HCT116 (cell line): ENCODE results near the gene ADCY2. TPM values are rescaled to one million over a fixed set of nuclear protein-coding genes. Genes with fewer than 3 reads are reported as not detected.

Experiments used
- ATAC-seq: fragments of 200-7000 bp; cut with Tn5 transposase; 2 replicates; pipeline ENCODE4 v1.9.1; 2020; ENCODE audit warnings: mild to moderate bottlenecking, moderate library complexity
- BruUV-seq: library from RNA; stranded (reverse); fragments of 400-500 nt; replicated peaks from 2 replicates; lab custom pipeline; 2021; lab: Mats Ljungman, UMichigan
- CTCF ChIA-PET: fragments of 300-600 bp; sonication (Branson Sonifier 250); formaldehyde crosslinking; loops from one replicate; lab custom pipeline; 2021; ENCODE audit warnings: antibody characterized with exemption; lab: Charles Lee
- POLR2A ChIA-PET: fragments of 300-600, 350-600 bp; sonication (Branson Sonifier 250); formaldehyde crosslinking; loops from one replicate; lab custom pipeline; 2021; ENCODE audit warnings: antibody characterized with exemption; lab: Charles Lee
- RAD21 ChIA-PET, 2 experiments: fragments of 300-600 bp; sonication (Branson Sonifier 250); formaldehyde crosslinking; loops; one replicate each; lab custom pipeline; 2023; ENCODE audit warnings: low total read pairs in 2 of 2; ENCODE audit not compliant: uncharacterized antibody in 2 of 2, unreplicated experiment in 2 of 2, low non-redundant PET in 1 of 2; lab: Charles Lee
- DNase-seq: peaks from one replicate; pipeline ENCODE4 v3.0.0-alpha.2; 2010; ENCODE audit warnings: low read depth, low spot score
- H2AFZ ChIP-seq: fragments of 200-600 bp; shearing (Covaris generic), sonication (generic); 2 replicates; pipeline ENCODE4 v1.6.1; 2017; ENCODE audit warnings: low read depth, mixed run types, mixed read lengths, antibody characterized with exemption, low read length; ENCODE audit not compliant: poor library complexity, severe bottlenecking
- H3K27ac ChIP-seq: 2 replicates; pipeline ENCODE4 v1.5.1; 2012; ENCODE audit warnings: low read depth, low read length
- H3K27me3 ChIP-seq: fragments of 200-600 bp; sonication (generic); 2 replicates; pipeline ENCODE4 v1.6.1; 2016; ENCODE audit warnings: mixed run types, low read length, mixed read lengths; ENCODE audit not compliant: insufficient read depth
- H3K36me3 ChIP-seq, 2 experiments: fragments of 200-500 bp in 1 of 2; fragments of 200-600 bp in 1 of 2; sonication (Bioruptor generic) in 1 of 2; sonication (generic) in 1 of 2; 2 replicates each; pipeline versions ENCODE4 v1.5.1 to v1.6.1; 2014 to 2016; ENCODE audit warnings: low read length in 2 of 2, inconsistent platforms in 1 of 2, mixed read lengths in 1 of 2, mixed run types in 1 of 2; ENCODE audit not compliant: insufficient read depth in 2 of 2, control insufficient read depth in 1 of 2
- H3K4me1 ChIP-seq, 2 experiments: fragments of 200-600 bp in 1 of 2; sonication (generic) in 1 of 2; 2 replicates each; pipeline versions ENCODE4 v1.5.1 to v1.6.1; 2012 to 2017; ENCODE audit warnings: low read length in 2 of 2, inconsistent platforms in 1 of 2, mild to moderate bottlenecking in 1 of 2, mixed read lengths in 1 of 2, mixed run types in 1 of 2, moderate library complexity in 1 of 2; ENCODE audit not compliant: insufficient read depth in 2 of 2, control insufficient read depth in 1 of 2
- H3K4me2 ChIP-seq: fragments of 200-600 bp; sonication (generic); 2 replicates; pipeline ENCODE4 v1.6.1; 2017; ENCODE audit warnings: mixed run types, low read length, mixed read lengths
- H3K4me3 ChIP-seq, 2 experiments: fragments of 200-600 bp in 1 of 2; sonication (generic) in 1 of 2; replicated peaks in 1 of 2; 2 replicates each; pipeline ENCODE4 v1.5.1; 2011 to 2016; ENCODE audit warnings: low read length in 2 of 2, control low read depth in 1 of 2, low read depth in 1 of 2, mild to moderate bottlenecking in 1 of 2, mixed read lengths in 1 of 2, mixed run types in 1 of 2
- H3K79me2 ChIP-seq: fragments of 200-600 bp; sonication (generic); 2 replicates; pipeline ENCODE4 v1.6.1; 2017; ENCODE audit warnings: mild to moderate bottlenecking, mixed run types, low read length, moderate library complexity, mixed read lengths; ENCODE audit not compliant: insufficient read depth
- H3K9ac ChIP-seq: fragments of 200-600 bp; sonication (generic); 2 replicates; pipeline ENCODE4 v1.6.1; 2016; ENCODE audit warnings: low read length, mixed read lengths
- H3K9me2 ChIP-seq: fragments of 200-600 bp; sonication (generic), shearing (Covaris generic); 2 replicates; pipeline ENCODE4 v1.6.1; 2017; ENCODE audit warnings: mixed run types, mild to moderate bottlenecking, moderate library complexity; ENCODE audit not compliant: insufficient read depth
- H3K9me3 ChIP-seq, 2 experiments: fragments of 200-500 bp in 1 of 2; fragments of 200-600 bp in 1 of 2; sonication (Bioruptor generic) in 1 of 2; sonication (generic) in 1 of 2; 2 replicates each; pipeline ENCODE4 v1.6.1; 2014 to 2017; ENCODE audit warnings: low read length in 2 of 2, mixed read lengths in 2 of 2, inconsistent platforms in 1 of 2, low read depth in 1 of 2, mild to moderate bottlenecking in 1 of 2, mixed run types in 1 of 2, moderate library complexity in 1 of 2; ENCODE audit not compliant: control insufficient read depth in 1 of 2, insufficient read depth in 1 of 2
- H4K20me1 ChIP-seq: fragments of 200-600 bp; sonication (generic), shearing (Covaris generic); 2 replicates; pipeline ENCODE4 v1.6.1; 2017; ENCODE audit warnings: mixed run types, mild to moderate bottlenecking, moderate library complexity; ENCODE audit not compliant: insufficient read depth
- CEBPB ChIP-seq: IDR thresholded peaks from 2 replicates; pipeline ENCODE4 v1.6.1; 2012; ENCODE audit warnings: low read depth
- ELF1 ChIP-seq: IDR thresholded peaks from 2 replicates; pipeline ENCODE4 v1.6.1; 2012; ENCODE audit warnings: low read depth, borderline replicate concordance
- EZH2 ChIP-seq: fragments of 200-600 bp; sonication (generic); IDR thresholded peaks from 2 replicates; pipeline ENCODE4 v1.6.1; 2017; ENCODE audit warnings: antibody characterized with exemption, mixed run types
- FOSL1 ChIP-seq: IDR thresholded peaks from 2 replicates; pipeline ENCODE4 v1.6.1; 2012; ENCODE audit warnings: low read depth
- RAD21 ChIP-seq: IDR thresholded peaks from 2 replicates; pipeline ENCODE4 v1.6.1; 2012; ENCODE audit warnings: low read depth, mild to moderate bottlenecking
- SIN3A ChIP-seq: IDR thresholded peaks from 2 replicates; pipeline ENCODE4 v1.6.1; 2012; ENCODE audit warnings: low read depth
- TCF7L2 ChIP-seq: IDR thresholded peaks from 2 replicates; pipeline ENCODE4 v1.7.0; 2011; ENCODE audit warnings: borderline replicate concordance, inconsistent platforms; ENCODE audit not compliant: insufficient read depth, insufficient read length; ENCODE audit errors: extremely low read depth
- YY1 ChIP-seq: IDR thresholded peaks from 2 replicates; pipeline ENCODE4 v1.6.1; 2011; ENCODE audit warnings: low read length, low read depth, moderate library complexity, mild to moderate bottlenecking; ENCODE audit not compliant: insufficient replicate concordance; ENCODE audit errors: extremely low read depth
- ZBTB33 ChIP-seq: IDR thresholded peaks from 2 replicates; pipeline ENCODE4 v1.6.1; 2011; ENCODE audit warnings: mild to moderate bottlenecking, low read length, moderate library complexity; ENCODE audit not compliant: insufficient replicate concordance; ENCODE audit errors: extremely low read depth
- ZNF274 ChIP-seq: fragments of 200-500 bp; sonication (Bioruptor generic); IDR thresholded peaks from 2 replicates; pipeline ENCODE4 v1.6.1; 2014; ENCODE audit warnings: mild to moderate bottlenecking, low read depth, low read length, inconsistent platforms
- intact Hi-C: fragments of 100-400 bp; cut with micrococcal nuclease; formaldehyde crosslinking; loops from 2 replicates; pipeline ENCODE4 v1.10.0; 2022
- total RNA-seq: library from RNA; stranded (reverse); gene quantifications from one replicate; pipeline ENCODE4 v1.2.1, GENCODE V29; 2021; ENCODE audit not compliant: unreplicated experiment
- TF ChIP-seq, protein P1 (sequence below), 3 experiments: fragments of 200-600 bp in 1 of 3; sonication (generic) in 1 of 3; IDR thresholded peaks in 2 of 3; conservative IDR thresholded peaks in 1 of 3; 2 replicates each; pipeline ENCODE4 v1.5.1; 2012 to 2017; ENCODE audit warnings: low read depth in 2 of 3, low read length in 2 of 3, antibody characterized with exemption in 1 of 3, borderline replicate concordance in 1 of 3, control low read depth in 1 of 3, mild to moderate bottlenecking in 1 of 3, mixed read lengths in 1 of 3, mixed run types in 1 of 3, moderate library complexity in 1 of 3; ENCODE audit not compliant: insufficient read depth in 1 of 3

ADCY2 gene
- total RNA-seq, 1 experiment from 2014 or later: 0.15 TPM

DNA sequence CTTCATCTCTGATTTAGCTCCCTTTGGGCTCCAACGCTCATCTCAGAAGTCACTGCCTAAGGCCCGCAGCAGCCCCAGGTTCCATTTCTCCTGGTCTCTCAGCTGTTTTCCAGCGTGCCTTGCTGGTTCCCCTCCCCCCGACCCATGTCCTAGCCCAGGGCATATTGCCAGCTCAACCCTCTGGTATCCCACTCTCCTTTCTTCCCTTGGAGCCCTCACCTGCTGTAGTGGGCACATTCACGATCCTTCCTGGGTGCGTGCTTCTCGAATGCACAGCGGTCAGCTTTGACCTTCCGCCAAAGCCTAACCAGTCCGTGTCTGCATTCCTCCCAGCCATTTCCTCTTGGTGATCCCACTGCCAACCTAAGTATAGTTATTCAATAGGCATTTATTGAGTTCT, 418.9 kb downstream of the ADCY2 start:
- Histone ChIP-seq H3K4me3 (no peak overlapping the region), H2AFZ (no peak overlapping the region), H4K20me1 (no peaks in the 10 kb centered on the region), H3K79me2 (no peaks in the 10 kb centered on the region), H3K4me2 (no peak overlapping the region), H3K27me3 (peaks cover 33% of the 10 kb centered on the region), H3K36me3 (no peaks in the 10 kb centered on the region), H3K9me3 (no peaks in the 10 kb centered on the region), H3K4me1 (peaks cover 0 to 2% of the 10 kb centered on the region in 2 experiments; a peak in 1 of 4 replicates), H3K9ac (no peak overlapping the region), H3K9me2 (no peaks in the 10 kb centered on the region), H3K27ac (no peak overlapping the region)
- ChIA-PET RAD21 (no interaction called here), CTCF (interaction anchor here (1.1 kb wide), 1 partner anchor 13 kb away, joined by 3 read pairs; no protein-coding TSS in a partner anchor), POLR2A (no interaction called here)
- intact Hi-C loops: no loop called here
- TF ChIP-seq CEBPB (no peak), FOSL1 (no peak), EZH2 (no peak), ZBTB33 (no peak), RAD21 (no peak), YY1 (no peak), SIN3A (no peak), ELF1 (no peak), ZNF274 (no peak), TCF7L2 (no peak)
- TF ChIP-seq, protein P1, sequence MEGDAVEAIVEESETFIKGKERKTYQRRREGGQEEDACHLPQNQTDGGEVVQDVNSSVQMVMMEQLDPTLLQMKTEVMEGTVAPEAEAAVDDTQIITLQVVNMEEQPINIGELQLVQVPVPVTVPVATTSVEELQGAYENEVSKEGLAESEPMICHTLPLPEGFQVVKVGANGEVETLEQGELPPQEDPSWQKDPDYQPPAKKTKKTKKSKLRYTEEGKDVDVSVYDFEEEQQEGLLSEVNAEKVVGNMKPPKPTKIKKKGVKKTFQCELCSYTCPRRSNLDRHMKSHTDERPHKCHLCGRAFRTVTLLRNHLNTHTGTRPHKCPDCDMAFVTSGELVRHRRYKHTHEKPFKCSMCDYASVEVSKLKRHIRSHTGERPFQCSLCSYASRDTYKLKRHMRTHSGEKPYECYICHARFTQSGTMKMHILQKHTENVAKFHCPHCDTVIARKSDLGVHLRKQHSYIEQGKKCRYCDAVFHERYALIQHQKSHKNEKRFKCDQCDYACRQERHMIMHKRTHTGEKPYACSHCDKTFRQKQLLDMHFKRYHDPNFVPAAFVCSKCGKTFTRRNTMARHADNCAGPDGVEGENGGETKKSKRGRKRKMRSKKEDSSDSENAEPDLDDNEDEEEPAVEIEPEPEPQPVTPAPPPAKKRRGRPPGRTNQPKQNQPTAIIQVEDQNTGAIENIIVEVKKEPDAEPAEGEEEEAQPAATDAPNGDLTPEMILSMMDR (IDR thresholded peaks at IDR 0.05 in 2 of 3, conservative IDR thresholded peaks at IDR 0.05 in 1 of 3; ENCODE audit: borderline replicate concordance in 1 of 3, insufficient read depth in 1 of 3, low read depth in 2 of 3, low read length in 2 of 3): no peak
- DNase-seq (no peak), ATAC-seq (no peak)
- no TSS peak for BruUV-seq
